Keratinocyte (primary cell): ENCODE measurements around the gene EMC10.

Experiments used
- CTCF ChIP-seq, 3 experiments: IDR thresholded peaks in 1 of 3; conservative IDR thresholded peaks in 1 of 3; optimal IDR thresholded peaks in 1 of 3; 2 replicates in 2 of 3; 3 replicates in 1 of 3; pipeline versions ENCODE3 to v1.5.1; 2011; ENCODE audit warnings: low read length in 3 of 3, mild to moderate bottlenecking in 3 of 3, moderate library complexity in 2 of 3, control low read depth in 1 of 3, inconsistent platforms in 1 of 3; ENCODE audit not compliant: insufficient read depth in 2 of 3; ENCODE audit errors: extremely low read depth in 1 of 3
- EZH2 ChIP-seq: IDR thresholded peaks from one replicate; pipeline ENCODE4 v1.6.1; 2012; ENCODE audit warnings: inconsistent platforms, mild to moderate bottlenecking, low read length, moderate library complexity

GRCh38 chr19:50485284-50485955, 9.1 kb downstream of the EMC10 start:
- TF ChIP-seq CTCF (optimal IDR thresholded peaks at IDR 0.05 in 1 of 3, IDR thresholded peaks at IDR 0.05 in 1 of 3, conservative IDR thresholded peaks at IDR 0.05 in 1 of 3; ENCODE audit: extremely low read depth in 1 of 3, insufficient read depth in 2 of 3, low read length in 3 of 3) (no peak), EZH2 (no peak)
